Measurements from ENCODE around the gene CHKA.

The CHKA gene

DNA sequence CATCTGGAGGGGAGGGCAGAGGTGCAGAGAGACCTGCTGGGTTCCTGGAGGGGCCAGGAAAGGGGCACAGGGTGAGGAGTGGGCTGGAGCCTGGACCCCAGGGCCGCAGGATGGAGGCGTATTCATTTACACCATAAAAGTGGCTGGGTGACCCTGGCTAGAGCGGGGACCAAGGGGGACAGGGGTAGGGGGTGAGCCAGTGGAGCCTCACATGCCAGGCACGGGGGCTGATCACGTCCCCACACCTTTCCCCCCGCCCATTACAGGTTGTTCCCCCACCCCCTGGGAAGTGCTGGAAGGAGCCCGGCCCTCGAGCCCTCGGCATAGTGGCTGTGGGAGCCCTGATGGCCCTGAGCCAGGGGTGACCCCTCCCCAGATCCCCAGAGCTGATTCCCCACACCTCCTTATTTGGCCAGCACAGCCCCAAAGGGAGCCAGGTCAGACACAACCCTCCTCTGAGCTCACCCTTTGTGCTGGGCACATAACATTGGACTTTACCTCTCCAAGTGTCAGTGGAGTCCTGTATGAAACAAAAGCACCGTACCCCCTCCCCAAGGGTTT is 81.6 kb downstream of the CHKA start:
- in situ Hi-C loops (cut with HindIII; ENCODE audit: low pct_ligation_motif_present, low pct_unique_long_range_greater_than_20kb, low sequenced_read_pairs): no loop called here
- no peak for DNase-seq

DNA sequence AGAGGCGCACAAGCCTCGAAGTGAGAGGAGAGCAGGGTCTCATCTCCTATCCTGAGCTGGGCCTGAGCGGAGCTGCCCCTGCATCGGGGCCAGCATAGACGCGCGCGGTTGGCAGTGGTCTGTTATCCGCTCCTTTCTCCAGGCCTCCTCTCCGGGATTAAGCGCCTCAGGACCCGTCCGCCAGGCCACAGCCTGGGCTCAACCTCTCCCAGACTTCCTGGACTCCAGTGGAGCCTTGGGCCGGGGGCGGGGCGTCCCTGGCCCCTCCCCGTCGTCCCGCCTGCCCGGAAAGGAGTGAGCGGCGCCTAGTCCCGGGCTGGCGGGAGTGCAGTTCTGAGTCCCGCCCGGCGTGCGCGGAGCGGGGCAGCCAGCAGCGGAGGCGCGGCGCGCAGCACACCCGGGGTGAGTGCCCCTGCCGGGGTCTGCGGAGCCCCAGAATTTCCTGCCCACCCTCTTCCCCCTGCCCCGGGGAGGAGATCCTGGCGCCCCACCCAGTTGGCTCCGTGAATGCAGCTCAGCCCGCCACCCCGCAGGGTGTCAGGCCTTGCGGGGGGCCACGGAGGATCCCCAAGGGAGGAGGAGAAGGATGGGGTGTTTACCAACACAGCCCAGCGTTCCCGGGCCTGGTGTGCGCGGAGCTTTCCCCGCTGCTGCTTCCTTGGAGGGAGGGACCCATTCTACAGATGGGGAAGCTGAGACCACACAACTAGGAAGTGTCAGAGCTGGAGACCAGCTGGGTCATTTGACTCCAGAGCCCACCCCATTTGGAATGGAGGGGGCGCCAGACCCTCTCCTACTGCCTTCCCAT is 82.3 kb downstream of the CHKA start, which contains the start of gene TCIRG1:
TCIRG1 (plus strand) TSS at position 308 of the 808 bp plus-strand sequence. CDS start 2,247 bp downstream, outside the sequence.
- DNase-seq: peak; percentile 86
- in situ Hi-C loops (cut with HindIII; ENCODE audit: low pct_ligation_motif_present, low pct_unique_long_range_greater_than_20kb, low sequenced_read_pairs): no loop called here

- DNase-seq: no peak
- in situ Hi-C loops (cut with HindIII; ENCODE audit: low pct_ligation_motif_present, low pct_unique_long_range_greater_than_20kb, low sequenced_read_pairs): no loop called here
Observed at GRCh38 chr11:68038226-68038717, 82.9 kb downstream of the CHKA start.

GRCh38 chr11:68037411-68038225 is 83.6 kb downstream of the CHKA start:
- in situ Hi-C loops (cut with HindIII; ENCODE audit: low pct_ligation_motif_present, low pct_unique_long_range_greater_than_20kb, low sequenced_read_pairs): no loop called here
- DNase-seq: no peak

- in situ Hi-C loops (cut with HindIII; ENCODE audit: low pct_ligation_motif_present, low pct_unique_long_range_greater_than_20kb, low sequenced_read_pairs): no loop called here
- DNase-seq: no peak
Observed at GRCh38 chr11:68036717-68037239, 84.4 kb downstream of the CHKA start.

DNA sequence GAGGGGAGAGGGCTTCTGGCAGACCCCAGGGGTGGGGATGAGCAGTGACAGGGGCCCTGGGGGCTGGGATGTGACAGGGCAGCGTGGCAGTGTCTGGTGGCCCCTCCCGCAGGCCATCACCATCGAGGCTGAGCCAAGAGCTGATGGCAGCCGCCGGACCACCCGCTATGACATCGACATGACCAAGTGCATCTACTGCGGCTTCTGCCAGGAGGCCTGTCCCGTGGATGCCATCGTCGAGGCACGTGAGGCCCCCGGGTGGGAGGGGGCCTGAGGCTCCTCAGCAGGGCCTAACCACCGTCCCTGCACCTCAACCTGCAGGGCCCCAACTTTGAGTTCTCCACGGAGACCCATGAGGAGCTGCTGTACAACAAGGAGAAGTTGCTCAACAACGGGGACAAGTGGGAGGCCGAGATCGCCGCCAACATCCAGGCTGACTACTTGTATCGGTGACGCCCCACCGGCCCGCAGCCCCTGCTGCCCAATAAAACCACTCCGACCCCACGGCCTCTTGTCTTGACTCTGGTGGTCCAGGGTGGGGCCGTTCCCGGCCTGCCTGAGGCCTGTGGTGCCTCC is 85.0 kb downstream of the CHKA start:
- in situ Hi-C loops (cut with HindIII; ENCODE audit: low pct_ligation_motif_present, low pct_unique_long_range_greater_than_20kb, low sequenced_read_pairs): no loop called here

GRCh38 chr11:68035266-68035876 is 85.8 kb downstream of the CHKA start:
- DNase-seq: no peak
- in situ Hi-C loops (cut with HindIII; ENCODE audit: low pct_ligation_motif_present, low pct_unique_long_range_greater_than_20kb, low sequenced_read_pairs): no loop called here

More for the DNA sequence above, 85.0 kb downstream of the CHKA start:
- DNase-seq: no peak

DNA sequence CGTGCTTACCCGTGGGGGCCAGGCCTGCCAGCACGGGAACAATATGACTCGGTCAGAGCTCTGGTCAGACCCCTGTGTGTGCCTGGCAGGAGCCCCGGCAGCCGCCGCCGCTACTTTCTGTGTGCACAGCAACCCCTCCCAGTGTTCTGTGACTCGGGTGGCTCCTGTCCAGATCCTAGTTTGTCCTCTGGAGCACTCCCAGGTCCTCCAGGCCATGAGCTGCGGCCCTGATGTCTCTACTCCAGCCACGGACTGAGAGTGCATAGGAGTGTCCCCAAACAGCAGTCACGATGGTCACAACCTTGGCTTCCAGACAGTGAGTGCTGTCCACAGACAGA is 87.5 kb downstream of the CHKA start:
- in situ Hi-C loops (cut with HindIII; ENCODE audit: low pct_ligation_motif_present, low pct_unique_long_range_greater_than_20kb, low sequenced_read_pairs): no loop called here
- no peak for DNase-seq

DNA sequence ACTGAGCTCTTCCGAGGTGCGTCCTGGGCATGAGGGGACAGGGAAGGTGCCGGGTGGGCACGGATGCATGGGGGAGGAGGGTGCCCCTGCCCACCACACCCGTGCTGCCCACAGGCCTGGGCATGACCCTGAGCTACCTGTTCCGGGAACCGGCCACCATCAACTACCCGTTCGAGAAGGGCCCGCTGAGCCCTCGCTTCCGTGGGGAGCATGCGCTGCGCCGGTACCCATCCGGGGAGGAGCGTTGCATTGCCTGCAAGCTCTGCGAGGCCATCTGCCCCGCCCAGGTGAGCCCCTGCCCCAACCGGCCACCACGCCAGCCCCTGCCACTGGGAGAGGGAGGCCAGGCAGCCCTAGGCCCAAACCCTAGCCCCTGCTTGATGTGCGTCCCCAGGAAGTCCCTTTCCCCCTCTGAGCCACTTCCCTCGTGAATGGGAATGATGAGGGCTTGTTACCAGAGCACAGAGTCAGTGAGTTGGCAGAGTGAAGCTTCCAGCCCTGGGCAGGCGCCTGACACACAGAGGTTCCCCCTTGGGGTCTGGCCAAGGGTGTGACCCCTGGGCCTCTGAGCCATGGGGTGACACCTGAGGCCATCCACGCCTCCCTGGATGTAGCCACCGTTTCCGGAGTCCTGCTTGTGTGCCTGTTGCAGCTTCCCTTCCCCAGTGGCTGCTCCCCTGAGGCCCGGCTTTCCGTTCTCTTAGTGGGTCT is 88.0 kb downstream of the CHKA start:
- no peak for DNase-seq
- in situ Hi-C loops (cut with HindIII; ENCODE audit: low pct_ligation_motif_present, low pct_unique_long_range_greater_than_20kb, low sequenced_read_pairs): no loop called here

GRCh38 chr11:68032003-68032402 is 89.2 kb downstream of the CHKA start:
- in situ Hi-C loops (cut with HindIII; ENCODE audit: low pct_ligation_motif_present, low pct_unique_long_range_greater_than_20kb, low sequenced_read_pairs): no loop called here
- DNase-seq: no peak

GRCh38 chr11:68031144-68031464 is 90.1 kb downstream of the CHKA start:
- DNase-seq: no peak
- in situ Hi-C loops (cut with HindIII; ENCODE audit: low pct_ligation_motif_present, low pct_unique_long_range_greater_than_20kb, low sequenced_read_pairs): no loop called here

GRCh38 chr11:68030318-68031143 is 90.7 kb downstream of the CHKA start, which contains the start of gene NDUFS8:
NDUFS8 (plus strand) TSS chr11:68030681; CDS start chr11:68032152, 1,471 bp downstream.
- peak; percentile 98 for DNase-seq
- in situ Hi-C loops (cut with HindIII; ENCODE audit: low pct_ligation_motif_present, low pct_unique_long_range_greater_than_20kb, low sequenced_read_pairs): no loop called here

DNA sequence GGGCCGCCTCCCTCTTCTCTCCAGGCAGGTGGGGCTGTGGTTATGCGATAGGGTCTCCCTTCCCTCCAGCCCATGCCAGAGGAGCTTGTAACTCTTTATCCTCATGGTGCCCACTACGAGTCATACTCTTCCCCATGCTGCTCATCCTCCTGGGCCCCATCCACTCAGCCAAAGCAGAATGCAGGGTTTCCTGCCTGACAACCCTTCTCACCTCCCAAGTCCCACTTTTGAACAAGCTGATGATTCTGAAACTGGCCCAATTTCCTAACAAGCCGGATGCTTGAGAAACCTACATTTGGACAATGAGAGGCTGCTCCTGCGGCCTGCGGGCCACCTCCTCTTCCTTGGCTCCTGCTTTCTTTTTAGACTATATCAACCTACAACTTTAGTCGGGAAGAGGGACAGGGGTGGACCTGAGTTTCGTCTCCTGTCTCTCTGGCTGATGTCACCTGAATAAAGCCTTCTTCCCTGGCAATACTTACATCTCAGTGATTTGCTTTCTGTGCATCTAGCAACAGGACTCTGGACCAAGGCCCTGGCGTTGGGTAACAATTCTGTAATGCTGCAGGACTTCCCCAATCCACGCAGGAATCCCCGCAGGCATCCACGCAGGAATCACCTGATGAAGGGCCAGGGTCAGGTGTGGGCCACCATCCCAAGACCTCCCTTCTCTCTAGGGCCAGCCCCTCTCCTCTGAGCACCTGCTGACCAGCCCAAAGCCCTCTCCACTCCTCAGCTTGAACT is 92.2 kb downstream of the CHKA start:
- DNase-seq: no peak
- in situ Hi-C loops (cut with HindIII; ENCODE audit: low pct_ligation_motif_present, low pct_unique_long_range_greater_than_20kb, low sequenced_read_pairs): no loop called here

DNA sequence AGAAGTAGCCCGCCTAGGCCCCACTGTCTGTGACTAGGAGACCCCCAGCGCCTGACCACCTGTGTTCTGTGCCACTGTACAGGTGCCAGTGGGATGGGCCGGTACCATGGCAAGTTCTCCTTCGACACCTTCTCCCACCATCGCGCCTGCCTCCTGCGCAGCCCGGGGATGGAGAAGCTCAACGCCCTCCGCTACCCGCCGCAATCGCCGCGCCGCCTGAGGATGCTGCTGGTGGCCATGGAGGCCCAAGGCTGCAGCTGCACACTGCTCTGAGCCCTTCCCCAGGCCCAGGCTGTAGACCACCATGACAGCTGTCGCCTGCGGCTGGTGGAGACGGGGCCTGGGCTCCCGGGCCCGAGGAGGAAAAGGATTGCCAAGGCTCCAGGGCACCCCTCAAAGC is 93.5 kb downstream of the CHKA start:
- no peak for DNase-seq
- in situ Hi-C loops (cut with HindIII; ENCODE audit: low pct_ligation_motif_present, low pct_unique_long_range_greater_than_20kb, low sequenced_read_pairs): no loop called here

GRCh38 chr11:68026391-68027105 is 94.6 kb downstream of the CHKA start:
- no peak for DNase-seq
- in situ Hi-C loops (cut with HindIII; ENCODE audit: low pct_ligation_motif_present, low pct_unique_long_range_greater_than_20kb, low sequenced_read_pairs): no loop called here

GRCh38 chr11:68025047-68025446 is 96.1 kb downstream of the CHKA start:
- in situ Hi-C loops (cut with HindIII; ENCODE audit: low pct_ligation_motif_present, low pct_unique_long_range_greater_than_20kb, low sequenced_read_pairs): no loop called here
- no peak for DNase-seq

All from ACHN (cell line).